GM10248 (cell line): ENCODE data around the gene HCFC2.

Source experiments
- CTCF ChIA-PET: fragments of 300-600 bp; sonication (Branson Sonifier 250); formaldehyde crosslinking; extraction: SDS; loops from one replicate; lab custom pipeline; 2021; ENCODE audit warnings: antibody characterized with exemption; lab: Yijun Ruan, JAX
- POLR2A ChIA-PET: fragments of 350-650 bp; sonication (Branson Sonifier 250); formaldehyde crosslinking; extraction: SDS; loops from one replicate; lab custom pipeline; 2020; ENCODE audit warnings: antibody characterized with exemption; lab: Yijun Ruan, JAX
- DNase-seq: peaks from one replicate; pipeline ENCODE4 v3.0.0; 2012; ENCODE audit errors: extremely low spot score
- CTCF ChIP-seq: IDR thresholded peaks from 2 replicates; pipeline ENCODE4 v1.5.1; 2012; ENCODE audit warnings: mild to moderate bottlenecking, low read depth; ENCODE audit errors: extremely low read depth, missing control alignments, control extremely low read depth

HCFC2 gene

GRCh38 chr12:104126548-104126947 is 62.2 kb downstream of the HCFC2 start:
- POLR2A ChIA-PET: no interaction called here
- CTCF ChIA-PET: interaction anchor here (0.8 to 12.9 kb wide), 2 partner anchors 12 to 17 kb away, joined by 3 to 72 read pairs; partner anchors contain the start of gene NFYB

GRCh38 chr12:104130760-104131159 is 66.4 kb downstream of the HCFC2 start:
- ChIA-PET POLR2A (no interaction called here), CTCF (interaction anchor here (12.9 kb wide), 1 partner anchor 22 kb away, joined by 72 read pairs; no protein-coding TSS in a partner anchor)
- no peak for DNase-seq
- TF ChIP-seq CTCF: no peak

More at GRCh38 chr12:104126548-104126947, 62.2 kb downstream of the HCFC2 start:
- no peak for TF ChIP-seq CTCF
- DNase-seq: no peak

GRCh38 chr12:104131609-104132008 is 67.3 kb downstream of the HCFC2 start:
- ChIA-PET POLR2A (no interaction called here), CTCF (interaction anchor here (12.9 kb wide), 1 partner anchor 22 kb away, joined by 72 read pairs; no protein-coding TSS in a partner anchor)
- TF ChIP-seq CTCF: no peak
- no peak for DNase-seq

GRCh38 chr12:104132351-104132956 is 68.1 kb downstream of the HCFC2 start:
- no peak for TF ChIP-seq CTCF
- POLR2A ChIA-PET: no interaction called here
- CTCF ChIA-PET: interaction anchor here (1.7 to 12.9 kb wide), 2 partner anchors 23 to 158 kb away, joined by 3 to 72 read pairs; no protein-coding TSS in a partner anchor

GRCh38 chr12:104133321-104133720 is 69.0 kb downstream of the HCFC2 start:
- CTCF ChIA-PET: interaction anchor here (1.0 to 12.9 kb wide), 4 partner anchors 8 to 157 kb away, joined by 3 to 72 read pairs (median 3); no protein-coding TSS in a partner anchor
- TF ChIP-seq CTCF: no peak
- POLR2A ChIA-PET: no interaction called here
- DNase-seq: no peak

More at GRCh38 chr12:104132351-104132956, 68.1 kb downstream of the HCFC2 start:
- no peak for DNase-seq

- CTCF ChIA-PET: interaction anchor here (1.0 to 12.9 kb wide), 4 partner anchors 9 to 156 kb away, joined by 3 to 72 read pairs (median 3); no protein-coding TSS in a partner anchor
Measured at GRCh38 chr12:104133866-104134265, 69.5 kb downstream of the HCFC2 start.

More at GRCh38 chr12:104133866-104134265, 69.5 kb downstream of the HCFC2 start:
- no peak for DNase-seq
- POLR2A ChIA-PET: no interaction called here
- no peak for TF ChIP-seq CTCF
